SKM-1 treated with dmso at 0.1 percent for 144 hours (cell line): ENCODE measurements around the gene PRRC2A.

Source experiments
- DNase-seq: peaks from one replicate; lab custom pipeline; 2025; ENCODE audit not compliant: unreplicated experiment; lab: John Stamatoyannopoulos, UW

PRRC2A gene

DNA sequence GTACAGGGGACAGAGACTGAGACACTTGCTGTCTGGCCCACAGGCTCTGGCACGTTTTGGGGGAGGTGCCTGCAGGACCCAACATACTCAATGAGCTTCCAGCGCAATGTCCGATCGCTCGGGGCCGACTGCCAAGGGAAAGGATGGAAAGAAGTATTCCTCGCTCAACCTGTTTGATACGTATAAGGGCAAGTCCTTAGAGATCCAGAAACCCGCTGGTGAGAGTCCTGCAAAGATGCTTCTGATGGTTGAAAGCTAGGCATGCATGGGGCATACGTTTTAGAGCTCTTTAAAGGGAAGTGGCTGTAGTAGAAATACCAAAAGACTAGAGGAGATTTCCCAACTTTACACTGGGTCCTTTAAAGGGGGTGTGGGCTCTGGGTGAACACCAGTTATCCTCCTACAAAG is 2.2 kb downstream of the PRRC2A start:
- peak; percentile 69 for DNase-seq

GRCh38 chr6:31624070-31624469 is 3.6 kb downstream of the PRRC2A start:
- DNase-seq: no peak

DNA sequence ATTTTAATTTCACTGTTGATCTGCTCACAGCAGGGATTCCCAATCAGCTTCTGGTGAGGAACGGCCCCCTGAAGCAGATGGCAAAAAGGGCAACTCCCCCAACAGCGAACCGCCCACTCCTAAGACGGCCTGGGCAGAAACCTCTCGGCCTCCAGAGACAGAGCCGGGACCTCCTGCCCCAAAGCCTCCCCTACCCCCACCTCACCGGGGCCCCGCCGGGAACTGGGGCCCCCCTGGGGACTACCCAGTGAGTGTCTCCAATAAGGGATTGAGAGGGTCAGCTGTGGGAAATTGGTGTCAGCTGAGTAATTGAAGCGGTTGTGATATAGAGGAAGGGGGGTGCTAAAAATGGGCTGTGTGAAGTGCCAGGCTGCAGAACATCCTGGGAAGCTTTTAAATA is 6.4 kb downstream of the PRRC2A start:
- DNase-seq: no peak

DNA sequence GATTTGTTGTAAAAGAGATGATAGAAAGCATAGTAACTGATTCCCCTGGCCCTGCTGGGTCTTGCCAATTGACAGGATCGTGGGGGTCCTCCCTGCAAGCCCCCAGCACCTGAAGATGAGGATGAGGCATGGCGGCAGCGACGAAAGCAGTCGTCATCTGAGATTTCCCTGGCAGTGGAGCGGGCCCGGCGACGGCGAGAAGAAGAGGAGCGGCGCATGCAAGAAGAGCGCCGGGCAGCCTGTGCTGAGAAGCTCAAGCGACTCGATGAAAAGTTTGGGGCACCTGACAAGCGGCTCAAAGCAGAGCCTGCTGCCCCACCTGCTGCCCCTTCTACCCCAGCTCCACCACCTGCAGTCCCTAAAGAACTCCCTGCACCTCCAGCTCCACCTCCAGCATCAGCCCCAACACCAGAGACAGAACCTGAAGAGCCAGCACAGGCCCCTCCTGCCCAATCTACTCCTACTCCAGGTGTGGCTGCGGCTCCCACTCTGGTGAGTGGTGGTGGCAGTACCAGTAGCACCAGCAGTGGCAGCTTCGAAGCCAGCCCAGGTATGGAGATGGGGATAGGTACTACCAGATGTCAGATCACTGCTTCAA is 7.3 kb downstream of the PRRC2A start:
- no peak for DNase-seq

GRCh38 chr6:31629014-31629413 is 8.5 kb downstream of the PRRC2A start:
- DNase-seq: no peak

GRCh38 chr6:31630177-31630934 is 9.8 kb downstream of the PRRC2A start:
- DNase-seq: no peak

GRCh38 chr6:31631209-31631608 is 10.7 kb downstream of the PRRC2A start:
- no peak for DNase-seq

DNA sequence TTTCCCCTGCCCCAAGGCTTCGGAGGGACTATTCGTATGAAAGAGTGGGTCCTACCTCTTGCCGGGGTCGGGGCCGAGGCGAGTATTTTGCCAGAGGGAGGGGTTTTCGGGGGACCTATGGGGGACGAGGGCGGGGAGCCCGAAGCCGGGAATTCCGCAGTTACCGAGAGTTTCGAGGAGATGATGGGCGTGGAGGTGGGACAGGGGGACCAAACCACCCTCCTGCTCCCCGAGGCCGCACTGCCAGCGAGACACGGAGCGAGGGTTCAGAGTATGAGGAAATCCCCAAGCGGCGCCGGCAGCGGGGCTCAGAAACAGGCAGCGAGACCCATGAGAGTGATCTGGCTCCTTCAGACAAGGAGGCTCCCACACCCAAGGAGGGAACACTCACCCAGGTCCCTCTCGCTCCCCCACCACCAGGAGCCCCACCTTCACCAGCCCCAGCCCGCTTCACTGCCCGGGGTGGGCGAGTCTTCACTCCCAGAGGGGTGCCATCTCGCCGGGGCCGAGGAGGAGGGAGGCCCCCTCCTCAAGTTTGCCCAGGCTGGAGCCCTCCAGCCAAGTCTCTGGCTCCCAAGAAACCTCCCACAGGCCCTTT is 11.3 kb downstream of the PRRC2A start:
- no peak for DNase-seq

- no peak for DNase-seq
Measured at GRCh38 chr6:31632279-31632946, 11.9 kb downstream of the PRRC2A start.

DNA sequence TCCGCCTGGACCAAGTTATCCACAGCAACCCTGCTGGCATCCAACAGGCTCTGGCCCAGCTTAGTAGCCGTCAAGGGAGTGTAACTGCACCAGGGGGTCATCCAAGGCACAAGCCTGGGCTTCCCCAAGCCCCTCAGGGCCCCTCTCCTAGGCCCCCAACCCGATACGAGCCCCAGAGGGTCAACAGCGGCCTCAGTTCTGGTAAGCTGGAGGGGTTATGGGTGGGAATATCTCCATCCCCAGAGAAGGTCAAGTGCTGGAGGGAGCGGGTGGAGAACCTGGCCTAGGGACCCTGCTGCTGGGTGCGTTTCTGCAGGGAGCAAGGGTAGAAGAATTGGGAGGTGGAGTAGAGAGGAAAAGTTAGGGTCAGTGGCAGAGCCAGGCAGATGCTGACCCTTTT is 12.9 kb downstream of the PRRC2A start:
- DNase-seq: no peak

DNA sequence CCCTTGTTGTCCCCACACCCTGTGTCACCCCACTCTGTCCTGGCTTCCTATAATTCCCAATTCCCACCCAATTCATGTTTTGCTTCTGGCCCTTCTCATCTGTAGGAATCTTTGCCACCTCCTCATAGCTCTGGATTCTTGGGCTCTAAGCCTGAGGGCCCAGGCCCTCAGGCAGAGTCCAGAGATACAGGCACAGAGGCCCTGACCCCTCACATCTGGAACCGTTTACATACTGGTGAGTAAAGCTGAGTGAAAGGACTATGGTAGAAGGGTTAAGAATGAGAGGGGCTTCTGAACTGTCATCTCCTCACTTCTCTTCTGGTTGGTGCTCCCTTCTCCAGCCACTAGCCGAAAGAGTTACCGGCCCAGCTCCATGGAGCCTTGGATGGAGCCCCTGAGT is 13.6 kb downstream of the PRRC2A start:
- DNase-seq: no peak

DNA sequence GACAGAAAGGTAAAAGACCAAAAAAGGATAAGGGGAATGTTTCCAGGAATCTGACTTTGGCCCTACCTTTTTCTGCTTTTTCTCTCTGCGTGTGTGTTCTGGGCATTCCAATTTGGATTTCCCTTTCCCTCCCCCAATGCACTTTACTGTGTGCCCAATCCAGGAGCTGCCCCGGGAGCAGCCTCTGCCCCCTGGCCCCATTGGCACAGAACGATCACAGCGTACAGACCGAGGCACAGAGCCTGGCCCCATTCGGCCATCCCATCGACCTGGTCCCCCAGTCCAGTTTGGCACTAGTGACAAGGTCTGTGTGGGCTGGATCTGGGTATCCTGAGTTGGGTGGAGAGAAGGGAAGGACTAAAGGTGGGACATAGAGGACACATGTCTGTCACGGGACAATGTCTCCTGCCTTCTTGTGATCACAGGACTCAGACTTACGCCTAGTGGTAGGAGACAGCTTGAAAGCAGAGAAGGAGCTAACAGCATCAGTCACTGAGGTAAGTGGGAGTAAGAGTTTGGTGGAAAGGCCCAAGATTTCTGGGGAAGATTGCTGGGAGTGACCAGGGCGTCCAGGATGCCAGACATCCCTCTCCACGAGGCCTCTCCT is 14.6 kb downstream of the PRRC2A start:
- no peak for DNase-seq

DNA sequence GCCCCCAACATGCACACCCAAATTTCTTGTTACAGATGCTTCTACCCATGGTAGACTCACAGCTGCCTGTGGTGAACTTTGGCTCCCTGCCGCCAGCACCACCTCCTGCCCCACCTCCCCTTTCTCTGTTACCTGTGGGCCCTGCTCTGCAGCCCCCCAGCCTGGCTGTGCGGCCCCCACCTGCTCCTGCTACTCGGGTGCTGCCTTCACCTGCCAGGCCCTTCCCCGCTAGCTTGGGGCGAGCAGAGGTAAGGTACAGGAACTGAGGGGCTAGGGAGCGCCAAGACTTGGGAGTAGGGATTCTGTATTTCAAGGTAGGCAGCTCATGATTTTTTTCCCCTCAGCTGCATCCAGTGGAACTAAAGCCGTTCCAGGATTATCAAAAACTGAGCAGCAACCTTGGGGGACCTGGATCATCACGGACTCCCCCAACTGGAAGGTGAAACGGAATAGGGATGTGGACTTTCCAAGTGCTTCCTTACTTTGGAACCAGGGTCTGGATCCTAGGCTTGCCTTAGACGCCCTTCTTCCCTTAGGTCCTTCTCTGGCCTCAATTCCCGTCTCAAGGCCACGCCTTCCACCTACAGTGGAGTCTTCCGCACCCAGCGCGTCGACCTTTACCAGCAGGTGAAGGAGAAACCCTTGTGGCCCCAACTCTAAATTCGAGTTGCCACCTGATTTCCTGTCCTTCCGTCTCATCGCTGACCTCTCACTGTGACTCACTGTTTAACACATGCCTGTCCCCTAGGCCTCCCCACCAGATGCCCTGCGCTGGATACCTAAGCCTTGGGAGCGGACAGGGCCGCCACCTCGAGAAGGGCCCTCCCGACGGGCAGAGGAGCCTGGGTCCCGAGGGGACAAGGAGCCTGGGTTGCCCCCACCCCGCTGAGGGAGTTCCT is 16.4 kb downstream of the PRRC2A start:
- no peak for DNase-seq

DNA sequence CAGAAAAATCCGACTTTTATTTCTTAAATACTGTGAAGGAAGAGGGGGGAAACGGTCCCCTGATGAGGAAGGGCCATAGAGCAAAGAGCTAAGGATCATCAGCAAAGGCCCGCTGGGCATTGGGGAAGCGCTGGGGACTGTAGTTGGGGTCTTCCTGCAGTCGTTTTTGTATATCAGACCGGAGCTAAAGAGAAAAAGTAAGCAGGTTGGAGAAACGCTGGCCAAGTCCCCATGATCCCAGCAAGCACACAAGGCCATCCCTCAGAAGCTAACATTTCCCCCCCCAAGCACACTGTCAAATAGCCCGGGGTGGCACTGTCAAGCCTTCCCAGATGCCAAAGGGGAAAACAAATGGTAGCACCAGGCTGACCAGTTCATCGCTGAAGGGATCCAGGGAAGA is 18.5 kb downstream of the PRRC2A start:
- DNase-seq: no peak

- DNase-seq: no peak
Measured at GRCh38 chr6:31639449-31639861, 18.9 kb downstream of the PRRC2A start.

- no peak for DNase-seq
Measured at GRCh38 chr6:31640612-31641011, 20.1 kb downstream of the PRRC2A start.

- DNase-seq: no peak
Measured at GRCh38 chr6:31641370-31641769, 20.9 kb downstream of the PRRC2A start.

DNA sequence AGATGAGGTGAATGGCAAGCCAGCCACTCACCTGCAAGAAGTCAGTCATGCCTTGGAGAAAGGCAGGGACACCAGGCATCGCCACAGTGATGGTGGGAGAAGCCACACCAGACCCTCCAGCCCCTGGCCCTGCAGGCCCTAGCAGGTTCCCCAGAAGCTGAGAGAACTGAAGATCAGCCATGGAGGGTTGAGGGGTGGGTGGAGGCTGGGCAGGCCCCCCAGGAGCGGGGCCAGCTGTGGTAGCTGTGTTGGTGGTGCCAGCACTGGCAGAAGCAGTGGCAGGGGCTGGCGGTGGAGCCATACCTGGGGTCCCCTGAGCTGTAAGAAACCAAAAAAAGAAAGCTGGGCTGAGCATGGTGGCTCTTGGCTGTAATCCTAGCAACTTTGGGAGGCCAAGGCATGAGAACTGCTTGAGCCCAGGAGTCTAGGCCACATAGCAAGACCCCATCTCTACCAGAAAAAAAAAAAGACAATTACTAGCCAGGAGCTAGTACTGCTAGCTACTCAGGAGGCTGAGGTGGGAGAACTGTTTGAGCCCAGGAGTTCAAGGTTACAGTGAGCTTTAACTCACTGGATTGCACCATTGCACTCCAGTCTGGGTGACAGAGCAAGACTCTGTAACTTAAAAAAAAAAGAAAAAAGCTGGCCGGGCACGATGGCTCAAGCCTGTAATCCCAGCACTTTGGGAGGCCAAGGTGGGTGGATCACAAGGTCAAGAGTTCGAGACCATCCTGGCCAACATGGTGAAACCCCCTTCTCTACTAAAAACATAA is 22.5 kb downstream of the PRRC2A start:
- DNase-seq: no peak

- DNase-seq: no peak
Measured at GRCh38 chr6:31643818-31644454, 23.4 kb downstream of the PRRC2A start.
